HCT116 (cell line): Measurements from ENCODE around the gene ERC2. TPM values are rescaled to one million over a fixed set of nuclear protein-coding genes. Genes with fewer than 3 reads are reported as not detected.

Source experiments
- ATAC-seq: fragments of 200-7000 bp; cut with Tn5 transposase; 2 replicates; pipeline ENCODE4 v1.9.1; 2020; ENCODE audit warnings: mild to moderate bottlenecking, moderate library complexity
- BruUV-seq: library from RNA; stranded (reverse); fragments of 400-500 nt; replicated peaks from 2 replicates; lab custom pipeline; 2021; lab: Mats Ljungman, UMichigan
- CTCF ChIA-PET: fragments of 300-600 bp; sonication (Branson Sonifier 250); formaldehyde crosslinking; loops from one replicate; lab custom pipeline; 2021; ENCODE audit warnings: antibody characterized with exemption; lab: Charles Lee
- POLR2A ChIA-PET: fragments of 300-600, 350-600 bp; sonication (Branson Sonifier 250); formaldehyde crosslinking; loops from one replicate; lab custom pipeline; 2021; ENCODE audit warnings: antibody characterized with exemption; lab: Charles Lee
- RAD21 ChIA-PET, 2 experiments: fragments of 300-600 bp; sonication (Branson Sonifier 250); formaldehyde crosslinking; loops; one replicate each; lab custom pipeline; 2023; ENCODE audit warnings: low total read pairs in 2 of 2; ENCODE audit not compliant: uncharacterized antibody in 2 of 2, unreplicated experiment in 2 of 2, low non-redundant PET in 1 of 2; lab: Charles Lee
- DNase-seq: peaks from one replicate; pipeline ENCODE4 v3.0.0-alpha.2; 2010; ENCODE audit warnings: low read depth, low spot score
- H2AFZ ChIP-seq: fragments of 200-600 bp; shearing (Covaris generic), sonication (generic); 2 replicates; pipeline ENCODE4 v1.6.1; 2017; ENCODE audit warnings: low read depth, mixed run types, mixed read lengths, antibody characterized with exemption, low read length; ENCODE audit not compliant: poor library complexity, severe bottlenecking
- H3K27ac ChIP-seq: 2 replicates; pipeline ENCODE4 v1.5.1; 2012; ENCODE audit warnings: low read depth, low read length
- H3K27me3 ChIP-seq: fragments of 200-600 bp; sonication (generic); 2 replicates; pipeline ENCODE4 v1.6.1; 2016; ENCODE audit warnings: mixed run types, low read length, mixed read lengths; ENCODE audit not compliant: insufficient read depth
- H3K36me3 ChIP-seq, 2 experiments: fragments of 200-500 bp in 1 of 2; fragments of 200-600 bp in 1 of 2; sonication (Bioruptor generic) in 1 of 2; sonication (generic) in 1 of 2; 2 replicates each; pipeline versions ENCODE4 v1.5.1 to v1.6.1; 2014 to 2016; ENCODE audit warnings: low read length in 2 of 2, inconsistent platforms in 1 of 2, mixed read lengths in 1 of 2, mixed run types in 1 of 2; ENCODE audit not compliant: insufficient read depth in 2 of 2, control insufficient read depth in 1 of 2
- H3K4me1 ChIP-seq, 2 experiments: fragments of 200-600 bp in 1 of 2; sonication (generic) in 1 of 2; 2 replicates each; pipeline versions ENCODE4 v1.5.1 to v1.6.1; 2012 to 2017; ENCODE audit warnings: low read length in 2 of 2, inconsistent platforms in 1 of 2, mild to moderate bottlenecking in 1 of 2, mixed read lengths in 1 of 2, mixed run types in 1 of 2, moderate library complexity in 1 of 2; ENCODE audit not compliant: insufficient read depth in 2 of 2, control insufficient read depth in 1 of 2
- H3K4me2 ChIP-seq: fragments of 200-600 bp; sonication (generic); 2 replicates; pipeline ENCODE4 v1.6.1; 2017; ENCODE audit warnings: mixed run types, low read length, mixed read lengths
- H3K4me3 ChIP-seq, 2 experiments: fragments of 200-600 bp in 1 of 2; sonication (generic) in 1 of 2; replicated peaks in 1 of 2; 2 replicates each; pipeline ENCODE4 v1.5.1; 2011 to 2016; ENCODE audit warnings: low read length in 2 of 2, control low read depth in 1 of 2, low read depth in 1 of 2, mild to moderate bottlenecking in 1 of 2, mixed read lengths in 1 of 2, mixed run types in 1 of 2
- H3K79me2 ChIP-seq: fragments of 200-600 bp; sonication (generic); 2 replicates; pipeline ENCODE4 v1.6.1; 2017; ENCODE audit warnings: mild to moderate bottlenecking, mixed run types, low read length, moderate library complexity, mixed read lengths; ENCODE audit not compliant: insufficient read depth
- H3K9ac ChIP-seq: fragments of 200-600 bp; sonication (generic); 2 replicates; pipeline ENCODE4 v1.6.1; 2016; ENCODE audit warnings: low read length, mixed read lengths
- H3K9me2 ChIP-seq: fragments of 200-600 bp; sonication (generic), shearing (Covaris generic); 2 replicates; pipeline ENCODE4 v1.6.1; 2017; ENCODE audit warnings: mixed run types, mild to moderate bottlenecking, moderate library complexity; ENCODE audit not compliant: insufficient read depth
- H3K9me3 ChIP-seq, 2 experiments: fragments of 200-500 bp in 1 of 2; fragments of 200-600 bp in 1 of 2; sonication (Bioruptor generic) in 1 of 2; sonication (generic) in 1 of 2; 2 replicates each; pipeline ENCODE4 v1.6.1; 2014 to 2017; ENCODE audit warnings: low read length in 2 of 2, mixed read lengths in 2 of 2, inconsistent platforms in 1 of 2, low read depth in 1 of 2, mild to moderate bottlenecking in 1 of 2, mixed run types in 1 of 2, moderate library complexity in 1 of 2; ENCODE audit not compliant: control insufficient read depth in 1 of 2, insufficient read depth in 1 of 2
- H4K20me1 ChIP-seq: fragments of 200-600 bp; sonication (generic), shearing (Covaris generic); 2 replicates; pipeline ENCODE4 v1.6.1; 2017; ENCODE audit warnings: mixed run types, mild to moderate bottlenecking, moderate library complexity; ENCODE audit not compliant: insufficient read depth
- ATF3 ChIP-seq: IDR thresholded peaks from 2 replicates; pipeline ENCODE4 v1.6.1; 2012
- CBX3 ChIP-seq: IDR thresholded peaks from 2 replicates; pipeline ENCODE4 v1.6.1; 2012; ENCODE audit warnings: low read depth
- CEBPB ChIP-seq: IDR thresholded peaks from 2 replicates; pipeline ENCODE4 v1.6.1; 2012; ENCODE audit warnings: low read depth
- CTCF ChIP-seq, 3 experiments: fragments of 200-600 bp in 1 of 3; sonication (generic) in 1 of 3; IDR thresholded peaks in 2 of 3; conservative IDR thresholded peaks in 1 of 3; 2 replicates each; pipeline ENCODE4 v1.5.1; 2012 to 2017; ENCODE audit warnings: low read depth in 2 of 3, low read length in 2 of 3, antibody characterized with exemption in 1 of 3, borderline replicate concordance in 1 of 3, control low read depth in 1 of 3, mild to moderate bottlenecking in 1 of 3, mixed read lengths in 1 of 3, mixed run types in 1 of 3, moderate library complexity in 1 of 3; ENCODE audit not compliant: insufficient read depth in 1 of 3
- EGR1 ChIP-seq: IDR thresholded peaks from 2 replicates; pipeline ENCODE4 v1.6.1; 2012; ENCODE audit warnings: low read depth
- ELF1 ChIP-seq: IDR thresholded peaks from 2 replicates; pipeline ENCODE4 v1.6.1; 2012; ENCODE audit warnings: low read depth, borderline replicate concordance
- EZH2 ChIP-seq: fragments of 200-600 bp; sonication (generic); IDR thresholded peaks from 2 replicates; pipeline ENCODE4 v1.6.1; 2017; ENCODE audit warnings: antibody characterized with exemption, mixed run types
- EZH2phosphoT487 ChIP-seq: fragments of 200-600 bp; IDR thresholded peaks from 2 replicates; pipeline ENCODE4 v1.6.1; 2018; ENCODE audit warnings: antibody characterized with exemption, borderline replicate concordance
- FOSL1 ChIP-seq: IDR thresholded peaks from 2 replicates; pipeline ENCODE4 v1.6.1; 2012; ENCODE audit warnings: low read depth
- JUND ChIP-seq: IDR thresholded peaks from 2 replicates; pipeline ENCODE4 v1.6.1; 2012
- MAX ChIP-seq: IDR thresholded peaks from 2 replicates; pipeline ENCODE4 v1.6.1; 2012
- POLR2A ChIP-seq: IDR thresholded peaks from 2 replicates; pipeline ENCODE4 v1.7.0; 2011; ENCODE audit warnings: borderline replicate concordance; ENCODE audit not compliant: insufficient read depth, insufficient read length; ENCODE audit errors: extremely low read depth
- POLR2AphosphoS5 ChIP-seq: IDR thresholded peaks from 2 replicates; pipeline ENCODE4 v1.6.1; 2011; ENCODE audit warnings: mild to moderate bottlenecking, low read depth, low read length, moderate library complexity
- SIN3A ChIP-seq: IDR thresholded peaks from 2 replicates; pipeline ENCODE4 v1.6.1; 2012; ENCODE audit warnings: low read depth
- SRF ChIP-seq: IDR thresholded peaks from 2 replicates; pipeline ENCODE4 v1.6.1; 2012; ENCODE audit warnings: low read depth
- TCF7L2 ChIP-seq: IDR thresholded peaks from 2 replicates; pipeline ENCODE4 v1.7.0; 2011; ENCODE audit warnings: borderline replicate concordance, inconsistent platforms; ENCODE audit not compliant: insufficient read depth, insufficient read length; ENCODE audit errors: extremely low read depth
- YY1 ChIP-seq: IDR thresholded peaks from 2 replicates; pipeline ENCODE4 v1.6.1; 2011; ENCODE audit warnings: low read length, low read depth, moderate library complexity, mild to moderate bottlenecking; ENCODE audit not compliant: insufficient replicate concordance; ENCODE audit errors: extremely low read depth
- ZFX ChIP-seq: fragments of 450-650 bp; IDR thresholded peaks from 2 replicates; pipeline ENCODE4 v1.6.1; 2017
- ZNF274 ChIP-seq: fragments of 200-500 bp; sonication (Bioruptor generic); IDR thresholded peaks from 2 replicates; pipeline ENCODE4 v1.6.1; 2014; ENCODE audit warnings: mild to moderate bottlenecking, low read depth, low read length, inconsistent platforms
- intact Hi-C: fragments of 100-400 bp; cut with micrococcal nuclease; formaldehyde crosslinking; loops from 2 replicates; pipeline ENCODE4 v1.10.0; 2022
- total RNA-seq: library from RNA; stranded (reverse); gene quantifications from one replicate; pipeline ENCODE4 v1.2.1, GENCODE V29; 2021; ENCODE audit not compliant: unreplicated experiment

ERC2 gene
- total RNA-seq, 1 experiment from 2014 or later = not detected

- H3K27ac ChIP-seq = no peak overlapping the region
- no peak for ATAC-seq
- H3K27me3 ChIP-seq = no peaks in the 10 kb centered on the region
- no peaks in the 10 kb centered on the region for H3K4me1 ChIP-seq
- no peak overlapping the region for H3K4me3 ChIP-seq
- CTCF ChIA-PET = no interaction called here
- intact Hi-C loops = no loop called here
- H3K9ac ChIP-seq = no peak overlapping the region
- no peak overlapping the region for H2AFZ ChIP-seq
- RAD21 ChIA-PET = no interaction called here
- H3K9me2 ChIP-seq = no peaks in the 10 kb centered on the region
- no peak for DNase-seq
- no peak overlapping the region for H3K4me2 ChIP-seq
- BruUV-seq = no TSS peak
- TF ChIP-seq CBX3 (no peak), YY1 (no peak), ZFX (no peak), SRF (no peak), JUND (no peak), POLR2A (no peak), EZH2phosphoT487 (no peak)
- POLR2A ChIA-PET = no interaction called here
- no peaks in the 10 kb centered on the region for H3K36me3 ChIP-seq
- H3K79me2 ChIP-seq = no peaks in the 10 kb centered on the region
- H3K9me3 ChIP-seq = peaks cover 0 to 6% of the 10 kb centered on the region in 2 experiments; a peak in 2 of 4 replicates
- H4K20me1 ChIP-seq = no peaks in the 10 kb centered on the region
These were observed 1001.7 kb downstream of the ERC2 start for GRCh38 chr3:55466526-55466925.

GRCh38 chr3:55461896-55462295, 1006.4 kb downstream of the ERC2 start:
- Histone ChIP-seq H3K4me1 (no peaks in the 10 kb centered on the region), H3K4me2 (no peak overlapping the region), H3K27ac (no peak overlapping the region), H3K9me3 (peaks cover 0 to 10% of the 10 kb centered on the region in 2 experiments; a peak in 1 of 4 replicates), H3K79me2 (no peaks in the 10 kb centered on the region), H3K27me3 (no peaks in the 10 kb centered on the region), H2AFZ (no peak overlapping the region), H4K20me1 (no peaks in the 10 kb centered on the region), H3K9ac (no peak overlapping the region), H3K4me3 (no peak overlapping the region), H3K9me2 (no peaks in the 10 kb centered on the region), H3K36me3 (no peaks in the 10 kb centered on the region)
- ChIA-PET POLR2A (no interaction called here), CTCF (no interaction called here), RAD21 (no interaction called here)
- ATAC-seq (no peak), DNase-seq (no peak)
- intact Hi-C loops = no loop called here
- no TSS peak for BruUV-seq
- TF ChIP-seq ATF3 (no peak), CBX3 (no peak), CTCF (IDR thresholded peaks at IDR 0.05 in 2 of 3, conservative IDR thresholded peaks at IDR 0.05 in 1 of 3; ENCODE audit: borderline replicate concordance in 1 of 3, insufficient read depth in 1 of 3, low read depth in 2 of 3, low read length in 2 of 3) (no peak), EZH2 (no peak), FOSL1 (no peak), MAX (no peak), ELF1 (no peak), POLR2AphosphoS5 (no peak), TCF7L2 (no peak), JUND (no peak), ZFX (no peak), EGR1 (no peak), SIN3A (no peak), CEBPB (no peak), ZNF274 (no peak), EZH2phosphoT487 (no peak)
